ENCODE results near the gene RENBP.

RENBP gene

GRCh38 chrX:153886915-153887314 lies 57.5 kb downstream of the RENBP start:
- TF ChIP-seq CTCF (IDR thresholded peaks at IDR 0.05; ENCODE audit: borderline replicate concordance, insufficient read depth, low read depth, low read length): no peak
- H3K4me3 ChIP-seq (ENCODE audit: low read depth, low read length): no peak overlapping the region

GRCh38 chrX:153885968-153886903 lies 58.2 kb downstream of the RENBP start, which contains the start of gene L1CAM:
L1CAM (minus strand) TSS chrX:153886173; CDS start chrX:153875836, 10,337 bp downstream.
- no peak within 1 kb of the TSS for H3K4me3 ChIP-seq (ENCODE audit: low read depth, low read length)
- TF ChIP-seq CTCF (IDR thresholded peaks at IDR 0.05; ENCODE audit: borderline replicate concordance, insufficient read depth, low read depth, low read length): no peak
